Naive thymus-derived CD8-positive, alpha-beta T cell (primary cell): ENCODE data around the gene RTEL1. TPM values are rescaled to one million over a fixed set of nuclear protein-coding genes. Genes with fewer than 3 reads are reported as not detected.

Experiments
- ATAC-seq, 2 donors: fragments of 150-1000 bp; cut with Tn5 transposase in 1 of 2; sonication (Bioruptor Pico), chemical (Tn5 transposase) in 1 of 2; 1 replicate in 1 of 2; 2 replicates in 1 of 2; pipeline ENCODE4 v1.10.0; 2021; ENCODE audit warnings: mild to moderate bottlenecking in 2 of 2, moderate library complexity in 2 of 2
- POLR2A ChIA-PET: fragments of 350-600 bp; sonication (Branson Sonifier 250); formaldehyde crosslinking; loops from one replicate; lab custom pipeline; 2021; ENCODE audit warnings: antibody characterized with exemption; lab: Charles Lee
- DNase-seq, 10 donors: peaks; one replicate each; pipeline versions ENCODE4 v3.0.0 to v3.0.0-alpha.2; 2020 to 2022
- H3K27ac Mint-ChIP-seq, 10 donors: one replicate each; pipeline ENCODE4 v1.8.0; 2020 to 2022; ENCODE audit warnings: mild to moderate bottlenecking in 10 of 10, mixed read lengths in 10 of 10, moderate library complexity in 4 of 10, inconsistent platforms in 1 of 10
- H3K27me3 Mint-ChIP-seq, 5 donors: one replicate each; pipeline ENCODE4 v1.8.0; 2021 to 2022; ENCODE audit warnings: mixed read lengths in 5 of 5
- H3K36me3 Mint-ChIP-seq, 3 donors: one replicate each; pipeline ENCODE4 v1.8.0; 2020 to 2022; ENCODE audit warnings: mixed read lengths in 3 of 3, mild to moderate bottlenecking in 2 of 3, inconsistent platforms in 1 of 3
- H3K4me1 Mint-ChIP-seq, 4 donors: one replicate each; pipeline ENCODE4 v1.8.0; 2021 to 2022; ENCODE audit warnings: mixed read lengths in 4 of 4
- H3K4me3 Mint-ChIP-seq, 10 donors: one replicate each; pipeline ENCODE4 v1.8.0; 2020 to 2022; ENCODE audit warnings: mild to moderate bottlenecking in 10 of 10, mixed read lengths in 10 of 10, moderate library complexity in 6 of 10, inconsistent platforms in 1 of 10
- H3K9me3 Mint-ChIP-seq, 9 donors: one replicate each; pipeline ENCODE4 v1.8.0; 2020 to 2022; ENCODE audit warnings: mixed read lengths in 9 of 9, mild to moderate bottlenecking in 3 of 9, inconsistent platforms in 1 of 9, moderate library complexity in 1 of 9
- polyA plus RNA-seq, 3 donors: library from polyadenylated mRNA; unstranded; fragments of 300-500 nt; fragmentation: Illumina TruSeq; gene quantifications; one replicate each; pipeline ENCODE4 v1.2.3, GENCODE V29; 2021
- total RNA-seq, 8 experiments: library from RNA in 2 of 8; stranded (reverse) in 2 of 8; gene quantifications; one replicate each; pipeline ENCODE4 v1.2.3 and lab custom pipeline; 2021 to 2026

Gene RTEL1
- total and polyA plus RNA-seq, 5 experiments from 2014 or later: 3.2 to 25.5 (median 6.8) TPM

GRCh38 chr20:63734946-63735858 is 77.1 kb downstream of the RTEL1 start:
- DNase-seq: no peak
- Mint-ChIP-seq H3K9me3 (no peaks in the 10 kb centered on the region), H3K4me3 (peak overlapping the region in 8 of 10 donors; percentile 83 to 95 (median 90)), H3K27me3 (no peaks in the 10 kb centered on the region), H3K4me1 (peaks cover 19 to 30% (median 29%) of the 10 kb centered on the region in 4 donors), H3K36me3 (peaks cover 0 to 16% (median 0%) of the 10 kb centered on the region in 3 donors), H3K27ac (peak overlapping the region in 8 of 10 donors; percentile 88 to 97 (median 94))
- POLR2A ChIA-PET: interaction anchor here (0.5 to 10.0 kb wide), 16 partner anchors 10 to 520 kb away, joined by 3 to 162 read pairs (median 12); partner anchors contain the start of genes ARFRP1, GMEB2, PPDPF and PTK6
- ATAC-seq: no peak

- POLR2A ChIA-PET: interaction anchor here (0.5 to 10.0 kb wide), 35 partner anchors 8 to 519 kb away, joined by 3 to 162 read pairs (median 5); partner anchors contain the start of genes ARFRP1, GMEB2, PPDPF and PRPF6
- Mint-ChIP-seq H3K36me3 (peaks cover 0 to 14% (median 0%) of the 10 kb centered on the region in 3 donors), H3K9me3 (no peaks in the 10 kb centered on the region), H3K4me3 (peak within 1 kb of the TSS; percentile 83 to 95 (median 90)), H3K27me3 (no peaks in the 10 kb centered on the region), H3K4me1 (peaks cover 17 to 30% (median 29%) of the 10 kb centered on the region in 4 donors), H3K27ac (peak within 1 kb of the TSS; percentile 81 to 97 (median 94))
- DNase-seq: peak; percentile 71 to 93 (median 88)
- ATAC-seq: peak; percentile 67 to 79
These were observed 78.0 kb downstream of the RTEL1 start, which contains the start of gene LIME1 for GRCh38 chr20:63735859-63736718. LIME1 (plus strand) TSS chr20:63736664; CDS start chr20:63737550, 886 bp downstream.

- peak; percentile 45 to 81 (median 64) for DNase-seq
- Mint-ChIP-seq H3K36me3 (peaks cover 0 to 16% (median 0%) of the 10 kb centered on the region in 3 donors), H3K4me3 (peak overlapping the region; percentile 83 to 95 (median 90)), H3K27me3 (no peaks in the 10 kb centered on the region), H3K27ac (peak overlapping the region; percentile 81 to 97 (median 94)), H3K4me1 (peaks cover 17 to 30% (median 29%) of the 10 kb centered on the region in 4 donors), H3K9me3 (no peaks in the 10 kb centered on the region)
- peak; percentile 37 to 42 for ATAC-seq
- POLR2A ChIA-PET: interaction anchor here (0.5 to 10.0 kb wide), 35 partner anchors 8 to 321 kb away, joined by 3 to 162 read pairs (median 6); partner anchors contain the start of genes ARFRP1, GMEB2, PPDPF and PRPF6
These were observed 79.0 kb downstream of the RTEL1 start for GRCh38 chr20:63736893-63737694.

- Mint-ChIP-seq H3K27ac (peak overlapping the region in 2 of 10 donors; percentile 89 to 95), H3K9me3 (no peaks in the 10 kb centered on the region), H3K4me1 (peaks cover 17 to 30% (median 29%) of the 10 kb centered on the region in 4 donors), H3K36me3 (peaks cover 0 to 16% (median 0%) of the 10 kb centered on the region in 3 donors), H3K4me3 (peak overlapping the region; percentile 83 to 95 (median 90)), H3K27me3 (no peaks in the 10 kb centered on the region)
- ATAC-seq (no peak), DNase-seq (no peak)
- POLR2A ChIA-PET: interaction anchor here (1.1 to 10.0 kb wide), 20 partner anchors 10 to 219 kb away, joined by 3 to 162 read pairs (median 10); partner anchors contain the start of genes ARFRP1, GMEB2, PPDPF and RTEL1
These were observed 79.5 kb downstream of the RTEL1 start for GRCh38 chr20:63737695-63737944.

- POLR2A ChIA-PET: interaction anchor here (0.9 to 10.0 kb wide), 15 partner anchors 10 to 215 kb away, joined by 3 to 162 read pairs (median 10); partner anchors contain the start of genes ARFRP1, GMEB2, STMN3 and TPD52L2
- H3K4me1 Mint-ChIP-seq: peaks cover 17 to 30% (median 29%) of the 10 kb centered on the region in 4 donors
- DNase-seq (peak in 7 of 10 donors; percentile 22 to 64 (median 53)), ATAC-seq (peak in 1 of 2 donors; percentile 12)
- H3K36me3 Mint-ChIP-seq: peaks cover 0 to 17% (median 0%) of the 10 kb centered on the region in 3 donors
- H3K27ac Mint-ChIP-seq: peak overlapping the region in 5 of 10 donors; percentile 27 to 67 (median 41)
- H3K4me3 Mint-ChIP-seq: peak overlapping the region; percentile 14 to 95 (median 60)
- no peaks in the 10 kb centered on the region for H3K27me3 Mint-ChIP-seq
- no peaks in the 10 kb centered on the region for H3K9me3 Mint-ChIP-seq
These were observed 80.0 kb downstream of the RTEL1 start for GRCh38 chr20:63737945-63738686.

GRCh38 chr20:63738687-63739129 is 80.6 kb downstream of the RTEL1 start:
- Mint-ChIP-seq H3K27me3 (no peaks in the 10 kb centered on the region), H3K4me1 (peaks cover 17 to 27% (median 25%) of the 10 kb centered on the region in 4 donors), H3K36me3 (peaks cover 0 to 18% (median 0%) of the 10 kb centered on the region in 3 donors), H3K9me3 (no peaks in the 10 kb centered on the region), H3K27ac (peak overlapping the region in 5 of 10 donors; percentile 27 to 67 (median 52)), H3K4me3 (peak overlapping the region in 9 of 10 donors; percentile 14 to 95 (median 66))
- POLR2A ChIA-PET: interaction anchor here (0.6 to 10.0 kb wide), 15 partner anchors 11 to 324 kb away, joined by 3 to 162 read pairs (median 6); partner anchors contain the start of genes ARFRP1, GMEB2, STMN3 and TCEA2
- ATAC-seq: no peak
- peak in 6 of 10 donors; percentile 26 to 53 (median 45) for DNase-seq

- DNase-seq (peak; percentile 50 to 80 (median 68)), ATAC-seq (peak; percentile 15 to 25)
- H3K4me1 Mint-ChIP-seq: peaks cover 12 to 21% (median 19%) of the 10 kb centered on the region in 4 donors
- POLR2A ChIA-PET: interaction anchor here (0.6 to 10.0 kb wide), 15 partner anchors 11 to 323 kb away, joined by 3 to 162 read pairs (median 6); partner anchors contain the start of genes ARFRP1, GMEB2, STMN3 and TCEA2
- H3K36me3 Mint-ChIP-seq: peaks cover 0 to 15% (median 0%) of the 10 kb centered on the region in 3 donors
- peak within 1 kb of the TSS; percentile 36 to 95 (median 66) for H3K4me3 Mint-ChIP-seq
- H3K27me3 Mint-ChIP-seq: no peaks in the 10 kb centered on the region
- peak within 1 kb of the TSS in 5 of 10 donors; percentile 27 to 67 (median 52) for H3K27ac Mint-ChIP-seq
- H3K9me3 Mint-ChIP-seq: no peaks in the 10 kb centered on the region
These were observed 81.3 kb downstream of the RTEL1 start, which contains the start of gene SLC2A4RG for GRCh38 chr20:63739130-63740069. SLC2A4RG (plus strand) TSS chr20:63739776; CDS start chr20:63739913, 137 bp downstream.

GRCh38 chr20:63740070-63740626 is 82.0 kb downstream of the RTEL1 start:
- peaks cover 12 to 19% (median 16%) of the 10 kb centered on the region in 4 donors for H3K4me1 Mint-ChIP-seq
- POLR2A ChIA-PET: interaction anchor here (0.6 to 10.0 kb wide), 10 partner anchors 9 to 946 kb away, joined by 3 to 137 read pairs (median 4); partner anchors contain the start of genes ARFRP1, GMEB2, RTEL1 and ZGPAT
- H3K27me3 Mint-ChIP-seq: no peaks in the 10 kb centered on the region

More at GRCh38 chr20:63740070-63740626, 82.0 kb downstream of the RTEL1 start:
- Mint-ChIP-seq H3K36me3 (peaks cover 0 to 15% (median 0%) of the 10 kb centered on the region in 3 donors), H3K4me3 (peak overlapping the region; percentile 36 to 85 (median 60)), H3K9me3 (no peaks in the 10 kb centered on the region), H3K27ac (peak overlapping the region in 5 of 10 donors; percentile 27 to 67 (median 46))
- peak; percentile 33 to 79 (median 60) for DNase-seq
- peak; percentile 3 to 4 for ATAC-seq
